HG02571 (cell line): Measurements from ENCODE around the gene B3GALT6.
"Not testable (repeated sequence)": the region's sequence is repeated elsewhere in the genome, so short reads cannot be mapped to it uniquely, and the experiment has no call there.

ENCODE experiments used
- ATAC-seq: cut with Tn5 transposase; IDR thresholded peaks from one replicate; pipeline ENCODE4 v1.9.1; 2021; ENCODE audit warnings: mild to moderate bottlenecking, moderate library complexity; ENCODE audit not compliant: unreplicated experiment

The B3GALT6 gene

GRCh38 chr1:1232208-1232795, at the start of gene B3GALT6:
Gene B3GALT6 (plus strand): TSS chr1:1232237. CDS start chr1:1232279, 42 bp downstream.
- peak; percentile 2 for ATAC-seq

- ATAC-seq, result no peak
Measured at GRCh38 chr1:1182491-1183220, 49.4 kb upstream of the B3GALT6 start.

- ATAC-seq, result no peak
Measured at GRCh38 chr1:1183221-1183747, 48.8 kb upstream of the B3GALT6 start.

GRCh38 chr1:1183833-1184775, 47.9 kb upstream of the B3GALT6 start:
- no peak for ATAC-seq

GRCh38 chr1:1185101-1185765, 46.8 kb upstream of the B3GALT6 start:
- ATAC-seq, result no peak

GRCh38 chr1:1187938-1188337, 44.1 kb upstream of the B3GALT6 start:
- ATAC-seq, result no peak

- no peak for ATAC-seq
Measured at GRCh38 chr1:1189111-1189510, 42.9 kb upstream of the B3GALT6 start.

- ATAC-seq, result no peak
Measured at GRCh38 chr1:1191734-1192133, 40.3 kb upstream of the B3GALT6 start.

GRCh38 chr1:1194723-1195122, 37.3 kb upstream of the B3GALT6 start:
- no peak for ATAC-seq

- not testable (repeated sequence) for ATAC-seq
Measured at GRCh38 chr1:1195726-1196125, 36.3 kb upstream of the B3GALT6 start.

- ATAC-seq, result no peak
Measured at GRCh38 chr1:1196431-1197187, 35.4 kb upstream of the B3GALT6 start.

- no peak for ATAC-seq
Measured at GRCh38 chr1:1197188-1197500, 34.9 kb upstream of the B3GALT6 start.

- no peak for ATAC-seq
Measured at GRCh38 chr1:1197551-1198422, 34.2 kb upstream of the B3GALT6 start.

- ATAC-seq, result no peak
Measured at GRCh38 chr1:1198423-1199140, 33.5 kb upstream of the B3GALT6 start.

- ATAC-seq, result no peak
Measured at GRCh38 chr1:1199141-1199960, 32.7 kb upstream of the B3GALT6 start.

GRCh38 chr1:1199961-1200875, 31.8 kb upstream of the B3GALT6 start:
- ATAC-seq, result no peak
